Lower leg skin (tissue), 4 donors: ENCODE results near the gene PRTG. TPM values are rescaled to one million over a fixed set of nuclear protein-coding genes. Genes with fewer than 3 reads are reported as not detected.

Source experiments
- DNase-seq, 2 donors: peaks; one replicate each; pipeline ENCODE4 v3.0.0-alpha.2; 2019; ENCODE audit warnings: low spot score in 2 of 2
- H3K4me3 ChIP-seq: fragments of 200-600 bp; sonication (generic); 2 replicates; pipeline ENCODE4 v1.5.1; 2017; ENCODE audit warnings: mild to moderate bottlenecking, low read depth; ENCODE audit not compliant: poor library complexity, severe bottlenecking
- POLR2A ChIP-seq, 2 donors: fragments of 450-650 bp; IDR thresholded peaks; one replicate each; pipeline ENCODE4 v1.6.1; 2016 to 2017; ENCODE audit warnings: antibody characterized with exemption in 2 of 2, mild to moderate bottlenecking in 1 of 2, moderate library complexity in 1 of 2
- WGBS, 2 donors: methylation state at CpG; one replicate each; pipeline ENCODE4 v1.1.5; 2018; 5-methylcytosine and 5-hydroxymethylcytosine counted together
- intact Hi-C: fragments of 100-400 bp; cut with DNase I; formaldehyde crosslinking; loops from one replicate; pipeline ENCODE4 v1.15.0; 2023; ENCODE audit warnings: low total_unique reads
- total RNA-seq, 4 donors: library from RNA; depleted of rRNA; stranded (reverse); fragments of >200 nt; gene quantifications; one replicate each; pipeline ENCODE4 v1.1.0, GENCODE V29; 2016
- TF ChIP-seq, protein P1 (sequence below), 3 donors: fragments of 450-650 bp; IDR thresholded peaks; one replicate each; pipeline ENCODE4 v1.5.1; 2016; ENCODE audit warnings: antibody characterized with exemption in 3 of 3, mild to moderate bottlenecking in 3 of 3, moderate library complexity in 2 of 3

Gene PRTG
- total RNA-seq, 4 donors from 2014 or later, result 0.04 to 0.54 (median 0.29) TPM; not detected in 1

- DNase-seq, result no peak
- TF ChIP-seq POLR2A (IDR thresholded peaks at IDR 0.05), result no peak
- TF ChIP-seq, protein P1, sequence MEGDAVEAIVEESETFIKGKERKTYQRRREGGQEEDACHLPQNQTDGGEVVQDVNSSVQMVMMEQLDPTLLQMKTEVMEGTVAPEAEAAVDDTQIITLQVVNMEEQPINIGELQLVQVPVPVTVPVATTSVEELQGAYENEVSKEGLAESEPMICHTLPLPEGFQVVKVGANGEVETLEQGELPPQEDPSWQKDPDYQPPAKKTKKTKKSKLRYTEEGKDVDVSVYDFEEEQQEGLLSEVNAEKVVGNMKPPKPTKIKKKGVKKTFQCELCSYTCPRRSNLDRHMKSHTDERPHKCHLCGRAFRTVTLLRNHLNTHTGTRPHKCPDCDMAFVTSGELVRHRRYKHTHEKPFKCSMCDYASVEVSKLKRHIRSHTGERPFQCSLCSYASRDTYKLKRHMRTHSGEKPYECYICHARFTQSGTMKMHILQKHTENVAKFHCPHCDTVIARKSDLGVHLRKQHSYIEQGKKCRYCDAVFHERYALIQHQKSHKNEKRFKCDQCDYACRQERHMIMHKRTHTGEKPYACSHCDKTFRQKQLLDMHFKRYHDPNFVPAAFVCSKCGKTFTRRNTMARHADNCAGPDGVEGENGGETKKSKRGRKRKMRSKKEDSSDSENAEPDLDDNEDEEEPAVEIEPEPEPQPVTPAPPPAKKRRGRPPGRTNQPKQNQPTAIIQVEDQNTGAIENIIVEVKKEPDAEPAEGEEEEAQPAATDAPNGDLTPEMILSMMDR (IDR thresholded peaks at IDR 0.05), result no peak
- intact Hi-C loops, result no loop called here
- 69 to 74% methylated on average over 6 of the region's 6 CpGs for WGBS, 2 donors
- no peak overlapping the region for H3K4me3 ChIP-seq
Observed at GRCh38 chr15:55619783-55620182, 123.2 kb downstream of the PRTG start.

DNA sequence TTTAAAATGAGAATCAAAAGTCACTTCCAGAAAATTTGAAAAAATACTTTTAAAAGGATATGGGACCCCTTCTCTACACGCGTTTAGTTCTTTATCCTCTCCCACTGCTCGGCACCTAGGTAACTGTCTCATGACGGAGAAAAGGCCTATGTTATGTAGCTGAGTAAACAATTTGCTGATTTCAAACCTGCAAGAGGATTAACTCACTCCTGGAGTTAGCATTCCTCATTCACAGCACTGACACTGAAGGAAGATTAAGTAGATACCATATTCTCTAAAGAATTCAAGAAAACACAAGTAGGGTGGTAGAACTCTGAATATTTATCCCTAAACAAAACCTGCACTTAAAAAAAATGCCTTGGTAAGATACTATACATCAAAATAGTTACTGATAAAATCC is 124.6 kb downstream of the PRTG start:
- no peak overlapping the region for H3K4me3 ChIP-seq
- intact Hi-C loops, result no loop called here
- TF ChIP-seq POLR2A (IDR thresholded peaks at IDR 0.05), result no peak
- TF ChIP-seq, protein P1 (IDR thresholded peaks at IDR 0.05), result no peak
- DNase-seq, result no peak
- 93% methylated on average over 4 of the region's 4 CpGs for WGBS, 2 donors

GRCh38 chr15:55615445-55615844 is 127.5 kb downstream of the PRTG start:
- no peak for DNase-seq
- 47 to 70% methylated on average over 1 of the region's 1 CpG for WGBS, 2 donors
- TF ChIP-seq, protein P1 (IDR thresholded peaks at IDR 0.05), result no peak
- TF ChIP-seq POLR2A (IDR thresholded peaks at IDR 0.05), result no peak
- H3K4me3 ChIP-seq, result no peak overlapping the region
- intact Hi-C loops, result no loop called here

DNA sequence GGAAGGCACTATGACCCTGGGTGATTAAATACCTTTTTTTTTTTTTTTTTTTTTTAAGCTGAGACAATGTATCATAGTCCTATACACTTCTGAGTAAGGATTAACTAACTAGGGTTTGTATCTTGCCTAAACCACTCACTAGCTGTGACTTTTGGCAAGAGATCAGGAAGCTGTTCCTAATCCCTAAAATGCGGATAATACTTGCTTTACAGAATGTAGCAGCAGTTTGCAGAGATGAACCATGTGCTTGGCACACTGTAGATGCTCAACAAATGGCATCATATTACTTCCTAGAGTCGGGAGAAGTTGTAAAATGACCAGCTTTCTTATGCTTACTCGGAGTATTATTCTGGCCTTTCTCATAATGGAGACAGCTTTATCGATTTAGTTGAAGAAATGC is 129.2 kb downstream of the PRTG start:
- intact Hi-C loops, result no loop called here
- H3K4me3 ChIP-seq, result no peak overlapping the region
- WGBS, 2 donors, result 60 to 73% methylated on average over 4 of the region's 4 CpGs
- TF ChIP-seq POLR2A (IDR thresholded peaks at IDR 0.05), result no peak
- TF ChIP-seq, protein P1 (IDR thresholded peaks at IDR 0.05), result no peak
- DNase-seq, result no peak

DNA sequence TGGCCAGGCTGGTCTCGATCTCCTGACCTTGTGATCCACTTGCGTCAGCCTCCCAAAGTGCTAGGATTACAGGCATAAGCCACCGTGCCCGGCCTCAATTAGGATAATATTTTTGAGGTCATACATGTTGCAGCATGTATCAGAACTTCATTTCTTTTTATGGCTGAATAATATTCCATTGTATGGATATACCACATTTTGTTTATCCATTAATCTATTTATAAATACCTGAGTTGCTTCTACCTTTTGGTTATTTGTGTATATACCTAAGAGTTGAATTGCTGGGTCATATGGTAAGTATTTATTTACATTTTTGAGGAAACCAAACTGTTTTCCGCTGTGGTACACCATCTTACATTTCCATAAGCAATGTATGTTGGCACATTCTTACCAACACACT is 136.7 kb downstream of the PRTG start:
- TF ChIP-seq POLR2A (IDR thresholded peaks at IDR 0.05), result no peak
- TF ChIP-seq, protein P1 (IDR thresholded peaks at IDR 0.05), result no peak
- intact Hi-C loops, result no loop called here

GRCh38 chr15:55601374-55601773 is 141.6 kb downstream of the PRTG start:
- WGBS, 2 donors, result 84 to 88% methylated on average over 5 of the region's 5 CpGs
- TF ChIP-seq, protein P1 (IDR thresholded peaks at IDR 0.05), result no peak
- no peak overlapping the region for H3K4me3 ChIP-seq
- intact Hi-C loops, result no loop called here
- DNase-seq, result no peak

More for the DNA sequence above, 136.7 kb downstream of the PRTG start:
- WGBS, 2 donors, result 90 to 94% methylated on average over 5 of the region's 5 CpGs
- no peak for DNase-seq
- H3K4me3 ChIP-seq, result no peak overlapping the region
